Measurements from ENCODE around the gene NAALADL2.
A peak's percentile ranks its signal among the peaks of the same experiment; 100 is the strongest.
"Not testable (repeated sequence)": the region's sequence is repeated elsewhere in the genome, so short reads cannot be mapped to it uniquely, and the experiment has no call there.

NAALADL2 gene

DNA sequence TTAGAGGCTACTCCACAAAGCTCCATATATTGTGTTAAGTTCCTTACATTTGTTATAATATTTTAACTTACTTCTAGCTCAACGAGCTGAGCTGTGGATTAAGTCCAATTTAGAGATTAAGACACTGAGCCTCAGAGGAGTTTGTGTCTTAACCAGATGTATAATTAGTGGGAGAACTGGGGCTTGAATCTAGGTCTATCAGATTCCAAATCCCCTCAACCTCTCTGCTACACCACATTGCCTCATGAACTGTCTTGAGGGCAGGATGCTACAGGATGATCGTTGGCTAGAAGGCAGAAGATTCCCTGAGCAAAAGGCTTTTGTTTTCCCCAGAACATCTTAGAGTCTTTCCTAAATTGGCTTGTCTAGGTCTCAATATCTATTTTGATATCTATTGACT is 890.8 kb downstream of the NAALADL2 start:
- DNase-seq (ENCODE audit: low read depth), result no peak

DNA sequence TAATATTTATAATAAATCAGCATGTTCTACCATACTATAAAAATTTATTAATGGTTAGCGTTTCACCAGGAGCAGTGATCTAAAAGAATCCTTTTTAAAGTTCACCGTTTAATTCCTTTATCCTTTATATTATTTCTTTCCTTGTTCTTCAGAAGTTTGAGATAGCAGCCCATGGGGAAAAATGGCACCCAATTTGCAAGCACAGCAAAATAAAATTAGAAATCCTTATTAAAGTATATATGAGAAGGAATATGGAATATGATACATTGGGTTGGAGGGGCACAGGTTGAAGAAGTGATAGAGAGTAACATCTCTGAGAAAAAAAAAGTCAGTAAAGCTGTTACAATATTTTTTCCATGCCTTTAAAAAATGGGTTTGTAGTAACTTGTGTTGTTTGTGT is 892.0 kb downstream of the NAALADL2 start:
- no peak for DNase-seq (ENCODE audit: low read depth)

DNA sequence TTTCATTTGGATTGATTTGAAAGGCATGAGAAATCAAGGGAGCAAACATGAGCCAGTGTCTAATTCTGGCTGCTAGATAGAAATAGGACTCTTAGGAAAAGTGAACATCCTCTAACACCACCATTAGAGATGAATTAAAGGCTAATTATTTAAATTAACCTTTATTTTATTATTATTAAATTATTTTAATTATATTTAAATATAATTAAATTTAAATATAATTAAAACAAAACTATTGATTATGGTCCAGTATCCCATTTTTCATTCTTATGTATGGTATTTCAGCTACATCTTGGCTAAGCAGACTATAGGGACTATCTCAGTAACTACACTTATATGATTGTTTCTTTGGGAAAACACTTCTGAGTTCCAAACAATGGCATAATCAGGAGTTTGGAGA is 904.8 kb downstream of the NAALADL2 start:
- no peak for DNase-seq (ENCODE audit: low read depth)

DNA sequence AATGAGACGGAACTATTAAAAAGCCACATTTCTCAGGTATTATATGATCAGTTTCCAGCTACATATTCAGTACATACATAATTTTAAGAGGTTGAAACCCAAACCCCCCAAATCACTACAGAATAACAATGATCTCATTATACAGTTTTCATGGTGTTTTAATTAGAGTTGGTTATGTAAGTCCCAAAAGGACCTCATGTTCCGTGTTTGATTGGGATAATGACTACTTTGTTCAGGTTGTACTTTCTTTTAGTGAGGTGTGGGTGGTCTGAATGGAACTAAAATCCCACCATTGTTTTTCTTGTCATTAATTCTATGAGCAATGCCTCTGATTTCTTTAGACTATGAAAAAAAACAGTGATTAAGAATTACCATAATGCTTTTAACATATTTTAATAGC is 905.6 kb downstream of the NAALADL2 start:
- DNase-seq (ENCODE audit: low read depth), result no peak

DNA sequence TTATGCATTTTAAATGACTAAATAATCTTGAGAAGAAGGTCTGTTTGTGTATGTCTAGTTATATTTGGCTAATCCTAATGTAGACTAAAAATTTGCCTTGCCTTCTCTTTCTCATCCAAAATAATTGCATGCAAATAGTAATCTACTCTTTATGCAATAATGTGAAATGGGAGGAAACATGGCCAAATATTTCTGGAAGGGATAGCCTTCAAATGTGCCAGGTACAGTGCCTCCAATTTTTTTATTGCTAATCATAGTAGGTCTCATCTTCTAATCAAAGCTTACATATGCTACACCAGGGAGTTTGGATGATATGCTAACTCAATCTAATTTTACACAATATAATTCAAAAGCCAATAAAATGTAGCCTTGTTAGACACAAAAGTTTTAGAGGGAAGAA is 911.3 kb downstream of the NAALADL2 start:
- DNase-seq (ENCODE audit: low read depth), result no peak

DNA sequence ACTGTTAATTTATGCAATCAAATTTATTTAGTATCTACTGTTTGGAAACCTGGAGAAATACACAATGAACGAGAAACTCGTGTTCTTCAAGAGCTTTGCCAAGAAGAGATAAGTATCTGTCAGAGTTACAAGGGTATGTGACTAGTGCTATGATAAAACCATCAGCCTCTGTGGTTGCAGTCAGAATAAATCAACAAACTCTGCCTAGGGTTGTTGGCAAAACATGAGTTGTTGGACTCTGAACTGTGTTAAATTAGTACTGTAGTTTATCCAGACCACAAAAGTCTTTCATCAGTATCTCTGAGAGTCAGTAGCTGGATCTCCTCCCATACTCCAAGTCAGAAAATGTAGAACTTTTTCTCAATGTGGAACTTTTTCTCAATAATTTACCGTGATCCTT is 918.4 kb downstream of the NAALADL2 start:
- DNase-seq (ENCODE audit: low read depth), result peak; percentile 84

DNA sequence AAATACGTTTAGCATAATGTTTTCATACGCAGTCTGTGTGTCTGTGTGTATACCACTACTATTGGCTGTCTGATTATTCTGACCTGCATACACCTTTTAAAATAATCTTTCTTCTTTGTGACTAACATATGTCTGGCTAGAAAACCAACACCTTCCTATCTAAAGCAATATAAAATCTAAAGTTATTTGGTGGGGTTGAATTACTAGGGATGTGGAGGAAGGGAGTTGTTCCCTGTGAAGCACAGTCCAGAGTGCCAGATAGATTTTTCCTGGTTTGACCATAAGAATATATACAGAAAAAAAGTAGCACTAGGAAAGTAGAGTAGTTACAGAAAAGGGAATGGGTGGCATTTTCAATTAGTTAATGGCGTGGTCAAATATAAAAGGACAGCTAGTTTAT is 918.8 kb downstream of the NAALADL2 start:
- DNase-seq (ENCODE audit: low read depth), result no peak

DNA sequence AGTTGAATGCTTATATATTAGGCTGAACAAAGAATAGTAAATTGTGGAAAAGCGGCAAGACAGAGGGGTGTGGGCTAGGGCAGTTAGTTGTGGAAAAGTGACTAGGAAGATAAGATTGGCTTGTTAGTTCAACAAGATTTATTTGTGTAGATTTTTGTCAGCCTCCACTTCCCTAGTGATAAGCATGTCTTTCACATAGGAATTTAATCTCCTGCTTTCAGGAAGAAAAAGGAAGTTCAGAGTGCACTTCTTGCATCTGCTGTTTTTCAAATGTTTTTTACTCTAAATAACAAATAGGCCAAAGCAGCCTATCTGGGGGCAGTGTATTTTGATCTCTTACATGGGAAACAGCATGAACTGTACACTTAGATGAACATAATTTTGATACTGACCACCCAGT is 919.9 kb downstream of the NAALADL2 start:
- no peak for DNase-seq (ENCODE audit: low read depth)

DNA sequence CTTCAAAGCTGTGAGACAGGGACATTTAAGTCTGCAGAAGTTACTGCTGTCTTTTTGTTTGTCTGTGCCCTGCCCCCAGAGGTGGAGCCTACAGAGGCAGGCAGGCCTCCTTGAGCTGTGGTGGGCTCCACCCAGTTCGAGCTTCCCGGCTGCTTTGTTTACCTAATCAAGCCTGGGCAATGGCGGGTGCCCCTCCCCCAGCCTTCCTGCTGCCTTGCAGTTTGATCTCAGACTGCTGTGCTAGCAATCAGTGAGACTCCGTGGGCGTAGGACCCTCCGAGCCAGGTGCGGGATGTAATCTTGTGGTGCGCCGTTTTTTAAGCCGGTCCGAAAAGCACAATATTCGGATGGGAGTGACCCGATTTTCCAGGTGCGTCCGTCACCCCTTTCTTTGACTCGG is 928.0 kb downstream of the NAALADL2 start:
- DNase-seq (ENCODE audit: low read depth), result not testable (repeated sequence)

DNA sequence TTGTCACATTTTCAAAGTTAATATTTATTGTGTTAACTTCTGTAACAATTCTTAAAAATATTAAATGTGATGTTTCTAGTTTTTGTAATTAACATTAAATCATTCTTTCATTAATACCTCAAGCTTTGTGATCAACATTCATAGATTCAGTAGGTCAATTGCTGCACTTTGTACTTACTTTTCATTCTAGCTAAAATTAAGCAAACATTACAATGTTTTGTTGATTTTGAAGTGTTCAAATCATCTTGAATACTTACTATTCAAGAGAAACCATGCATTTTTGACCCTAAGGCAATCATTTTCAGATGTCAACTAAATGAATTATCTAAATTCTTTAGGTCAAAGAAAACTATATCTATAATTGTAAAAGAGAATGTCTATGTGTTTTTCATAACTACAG is 933.1 kb downstream of the NAALADL2 start:
- no peak for DNase-seq (ENCODE audit: low read depth)

DNA sequence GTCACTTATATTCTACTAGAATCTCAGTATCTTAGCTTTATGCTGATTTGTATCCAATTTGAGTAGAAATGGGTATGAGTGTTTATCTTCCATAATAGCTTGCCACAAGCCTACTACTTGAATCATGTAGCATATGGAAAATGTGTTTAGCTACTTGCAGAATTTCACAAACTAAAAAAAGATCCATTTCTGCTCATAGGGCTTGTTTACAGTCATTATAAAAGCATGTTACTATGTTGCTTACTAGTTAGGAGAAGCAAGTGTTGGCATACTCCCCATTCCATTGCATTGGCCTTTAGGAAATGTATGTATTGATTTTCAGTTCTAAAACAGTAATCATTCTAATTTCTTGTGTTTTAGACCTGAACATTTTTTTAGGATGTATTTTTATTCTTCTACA is 939.2 kb downstream of the NAALADL2 start:
- no peak for DNase-seq (ENCODE audit: low read depth)

DNA sequence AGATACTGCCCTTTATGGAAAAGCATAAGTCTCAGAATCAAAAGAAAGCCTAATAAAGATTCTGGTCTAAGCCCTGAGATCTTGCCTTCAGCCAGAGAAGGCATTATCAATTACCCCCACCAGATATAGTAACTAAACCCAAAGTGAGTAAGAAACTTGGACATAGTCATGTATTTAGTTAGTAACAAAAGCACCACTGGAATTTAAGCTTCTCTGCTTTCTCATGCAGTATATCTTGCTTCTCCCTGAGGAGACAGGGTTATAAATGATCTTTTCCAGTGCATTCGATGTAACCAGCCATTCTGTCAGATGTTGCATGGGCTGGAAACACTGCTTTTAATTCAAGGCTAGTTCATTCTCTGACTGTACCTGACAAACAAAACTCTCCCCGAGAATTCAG is 946.7 kb downstream of the NAALADL2 start:
- DNase-seq (ENCODE audit: low read depth), result no peak

DNA sequence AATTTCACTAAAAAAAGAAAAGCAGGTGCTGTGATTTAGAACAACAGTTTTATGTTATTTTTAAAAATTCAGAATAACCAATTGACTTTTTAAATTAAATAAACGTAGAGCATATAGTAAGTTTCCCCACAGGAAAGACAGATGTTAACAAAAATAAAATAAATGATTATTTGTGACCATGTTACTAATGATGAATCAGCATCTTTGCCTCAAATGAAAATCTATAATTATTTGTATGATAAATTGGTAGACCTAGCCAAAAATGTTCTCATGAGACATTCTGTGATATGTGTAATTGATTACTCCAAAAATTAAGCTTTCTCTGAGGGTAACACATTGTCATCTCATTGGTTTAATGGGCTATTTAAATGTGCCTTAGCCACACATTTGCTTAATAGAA is 948.0 kb downstream of the NAALADL2 start:
- no peak for DNase-seq (ENCODE audit: low read depth)

DNA sequence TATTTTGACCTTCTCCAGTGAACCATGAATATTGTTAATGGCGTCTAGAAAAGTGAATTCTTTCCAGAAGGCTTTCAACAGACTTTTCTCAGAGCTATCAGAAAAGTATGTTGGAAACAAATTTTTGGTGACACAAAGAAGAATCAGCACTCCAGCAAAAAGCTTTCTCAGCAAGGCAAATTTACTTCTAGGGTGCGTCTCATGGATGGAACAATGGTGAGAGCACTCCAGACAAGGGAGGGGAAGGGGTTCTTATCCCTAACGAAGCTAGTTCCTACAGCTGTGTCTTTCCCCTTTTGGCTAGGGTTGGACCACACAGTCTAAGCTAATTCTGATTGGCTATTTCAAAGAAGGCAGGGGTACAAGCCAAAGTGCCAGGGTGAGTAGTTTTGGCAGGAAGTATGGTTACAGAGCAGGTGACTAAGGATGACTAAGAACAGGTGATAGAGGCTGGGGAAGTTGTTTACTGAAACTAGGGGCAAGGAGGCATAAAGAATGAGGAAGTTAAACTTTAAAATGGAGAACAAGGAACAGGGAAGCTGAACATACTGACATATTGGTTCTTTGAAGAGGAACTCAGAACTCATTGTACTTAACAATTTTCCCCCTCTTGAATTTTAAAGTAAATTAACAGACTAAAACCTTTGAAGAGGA is 959.8 kb downstream of the NAALADL2 start:
- peak; percentile 3 for DNase-seq (ENCODE audit: low read depth)

DNA sequence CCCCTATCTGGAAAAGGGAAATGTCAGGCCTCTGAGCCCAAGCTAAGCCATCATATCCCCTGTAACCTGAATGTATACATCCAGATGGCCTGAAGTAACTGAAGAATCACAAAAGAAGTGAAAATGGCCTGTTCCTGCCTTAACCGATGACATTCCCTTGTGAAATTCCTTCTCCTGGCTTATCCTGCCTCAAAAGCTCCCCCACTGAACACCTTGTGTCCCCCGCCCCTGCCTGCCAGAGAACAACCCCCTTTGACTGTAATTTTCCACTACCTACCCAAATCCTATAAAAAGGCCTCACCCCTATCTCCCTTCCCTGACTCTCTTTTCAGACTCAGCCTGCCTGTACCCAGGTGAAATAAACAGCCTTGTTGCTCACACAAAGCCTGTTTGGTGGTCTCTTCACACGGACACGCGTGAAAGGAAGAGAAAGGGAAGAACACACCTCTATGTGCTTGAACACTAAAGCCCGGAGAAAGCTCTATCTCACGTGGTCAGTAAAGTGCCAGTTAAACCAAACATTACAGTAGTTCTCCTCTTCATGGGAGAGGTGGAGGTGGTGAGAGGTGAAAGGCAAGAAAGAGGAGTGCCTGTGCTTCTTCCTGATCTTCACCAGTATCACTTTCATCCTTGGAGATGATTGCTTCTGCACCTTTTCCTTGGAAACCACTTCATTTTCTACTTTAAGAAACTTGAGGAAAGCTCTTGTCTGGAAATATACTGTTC is 963.8 kb downstream of the NAALADL2 start:
- DNase-seq (ENCODE audit: low read depth), result not testable (repeated sequence)

DNA sequence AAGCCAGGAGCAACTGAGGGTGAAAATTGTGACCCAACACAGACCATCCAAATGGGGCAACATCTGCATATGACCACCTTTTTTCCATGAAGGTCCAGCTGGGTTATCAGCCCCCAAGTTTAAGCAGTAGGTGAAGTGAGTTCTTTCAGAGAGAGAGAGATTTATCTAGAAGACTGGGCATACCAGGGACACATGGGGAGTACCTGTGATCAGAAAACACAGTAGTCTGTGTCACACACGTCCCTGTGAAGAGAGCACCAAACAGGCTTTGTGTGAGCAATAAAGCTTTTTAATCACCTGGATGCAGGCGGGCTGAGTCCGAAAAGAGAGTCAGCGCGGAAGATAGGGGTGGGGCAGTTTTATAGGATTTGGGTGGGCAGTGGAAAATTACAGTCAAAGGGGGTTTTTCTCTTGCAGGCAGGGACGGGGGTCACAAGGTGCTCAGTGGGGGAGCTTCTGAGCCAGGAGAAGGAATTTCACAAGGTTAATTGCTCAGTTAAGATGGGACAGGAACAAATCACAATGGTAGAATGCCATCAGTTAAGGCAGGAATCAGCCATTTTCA is 966.0 kb downstream of the NAALADL2 start:
- not testable (repeated sequence) for DNase-seq (ENCODE audit: low read depth)

DNA sequence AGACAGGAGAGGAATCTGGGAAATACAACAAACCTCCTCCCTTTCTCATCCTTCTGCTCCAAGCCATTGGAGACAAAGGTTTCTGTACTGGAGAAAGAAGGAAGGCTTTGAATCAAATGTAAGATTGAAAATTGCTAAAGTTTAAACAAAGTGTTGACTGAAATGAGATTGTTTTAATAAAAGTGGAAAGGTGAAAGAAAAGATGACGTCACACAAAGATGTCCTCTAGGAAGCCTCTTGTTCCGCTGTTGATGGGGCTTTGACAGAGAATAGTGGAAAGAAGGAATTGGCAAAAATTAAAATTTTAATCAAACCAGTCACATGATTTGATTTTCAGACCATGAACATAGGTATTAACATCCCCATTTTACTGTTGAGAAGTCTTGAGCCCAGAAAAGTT is 967.6 kb downstream of the NAALADL2 start:
- no peak for DNase-seq (ENCODE audit: low read depth)

DNA sequence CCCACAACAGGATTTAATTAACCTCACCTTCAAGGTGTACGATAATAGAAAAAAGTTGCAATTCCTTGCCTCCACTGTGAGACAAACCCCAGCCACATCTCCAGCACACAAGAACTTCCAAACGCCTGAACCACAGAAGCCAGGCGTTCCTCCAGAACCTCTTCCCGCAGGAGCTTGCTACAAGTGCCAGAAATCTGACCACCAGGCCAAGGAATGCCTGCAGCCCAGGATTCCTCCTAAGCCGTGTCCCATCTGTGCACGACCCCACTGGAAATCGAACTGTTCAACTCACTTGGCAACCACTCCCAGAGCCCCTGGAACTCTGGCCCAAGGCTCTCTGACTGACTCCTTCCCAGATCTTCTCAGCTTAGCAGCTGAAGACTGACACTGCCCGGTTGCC is 970.7 kb downstream of the NAALADL2 start:
- DNase-seq (ENCODE audit: low read depth), result not testable (repeated sequence)

DNA sequence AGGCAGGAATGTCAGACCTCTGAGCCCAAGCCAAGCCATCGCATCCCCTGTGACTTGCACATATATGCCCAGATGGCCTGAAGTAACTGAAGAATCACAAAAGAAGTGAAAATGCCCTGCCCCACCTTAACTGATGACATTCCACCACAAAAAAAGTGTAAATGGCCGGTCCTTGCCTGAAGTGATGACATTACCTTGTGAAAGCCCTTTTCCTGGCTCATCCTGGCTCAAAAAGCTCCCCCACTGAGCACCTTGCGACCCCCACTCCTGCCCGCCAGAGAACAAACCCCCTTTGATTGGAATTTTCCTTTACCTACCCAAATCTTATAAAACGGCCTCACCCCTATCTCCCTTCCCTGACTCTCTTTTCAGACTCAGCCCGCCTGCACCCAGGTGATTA is 976.6 kb downstream of the NAALADL2 start:
- DNase-seq (ENCODE audit: low read depth), result not testable (repeated sequence)

DNA sequence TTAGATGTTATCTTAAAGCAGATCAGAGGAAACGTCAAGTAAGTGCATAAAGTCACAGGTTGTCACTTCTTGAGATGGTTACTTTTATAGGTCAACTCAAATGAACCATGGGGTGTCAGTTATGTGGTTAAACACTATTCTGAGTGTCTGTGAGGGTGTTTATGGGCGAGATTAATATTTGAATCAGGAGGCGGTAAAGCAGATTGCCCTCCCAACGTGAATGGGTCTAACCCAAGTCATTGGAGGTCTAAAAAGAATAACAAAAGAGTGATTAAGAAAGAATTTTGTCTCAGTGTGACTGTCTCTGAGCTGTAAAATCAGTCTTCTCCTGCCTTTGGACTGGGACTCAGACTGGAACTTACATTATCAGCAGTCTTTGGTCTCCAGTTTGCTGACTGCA is 977.5 kb downstream of the NAALADL2 start:
- DNase-seq (ENCODE audit: low read depth), result no peak

DNA sequence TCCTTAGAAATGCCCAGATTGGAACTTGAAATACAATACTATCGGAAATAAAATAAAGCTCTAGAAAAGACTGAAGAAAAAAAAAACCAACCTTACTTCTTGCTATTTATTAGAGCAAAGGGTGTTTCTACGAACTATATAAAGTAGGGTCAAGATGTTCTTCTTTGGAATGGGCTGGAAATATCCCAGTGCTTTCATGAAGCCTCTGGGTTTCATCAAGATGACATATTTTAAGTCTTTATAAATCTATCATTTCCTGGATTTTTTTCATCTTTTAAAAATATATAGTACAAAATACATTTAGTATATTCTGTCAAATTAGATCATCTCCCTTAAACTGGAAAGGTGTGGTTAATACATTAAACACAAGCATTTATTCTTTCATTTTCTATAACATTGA is 978.8 kb downstream of the NAALADL2 start:
- DNase-seq (ENCODE audit: low read depth), result no peak

DNA sequence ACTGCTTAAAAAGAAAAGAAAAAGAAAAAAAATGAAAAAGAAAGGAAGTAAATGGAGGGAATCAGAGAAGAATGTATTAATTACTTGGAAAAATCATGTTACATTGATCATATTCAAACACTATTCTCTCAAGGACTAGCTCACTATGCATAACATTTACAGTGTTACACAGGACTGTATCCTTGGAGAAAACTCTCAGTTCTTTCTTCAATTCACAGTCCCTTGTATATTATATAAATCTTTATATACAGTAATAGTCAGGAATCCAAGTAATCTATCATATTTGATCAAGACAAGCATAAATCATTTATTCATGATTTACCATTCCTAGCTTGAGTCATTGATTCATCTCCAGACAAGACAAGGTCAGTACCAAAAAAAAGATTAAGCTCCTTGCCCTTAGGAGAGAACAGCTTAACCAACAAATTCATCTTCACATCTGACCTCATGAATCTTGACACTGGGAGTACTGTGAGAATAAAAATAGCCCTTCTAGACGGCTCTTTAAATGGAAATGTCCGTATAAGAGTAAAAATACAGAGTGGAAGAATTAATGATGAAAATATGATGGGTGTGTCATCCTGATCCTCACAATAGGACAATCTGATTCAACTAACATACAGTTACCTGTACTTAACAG is 980.4 kb downstream of the NAALADL2 start:
- DNase-seq (ENCODE audit: low read depth), result no peak

DNA sequence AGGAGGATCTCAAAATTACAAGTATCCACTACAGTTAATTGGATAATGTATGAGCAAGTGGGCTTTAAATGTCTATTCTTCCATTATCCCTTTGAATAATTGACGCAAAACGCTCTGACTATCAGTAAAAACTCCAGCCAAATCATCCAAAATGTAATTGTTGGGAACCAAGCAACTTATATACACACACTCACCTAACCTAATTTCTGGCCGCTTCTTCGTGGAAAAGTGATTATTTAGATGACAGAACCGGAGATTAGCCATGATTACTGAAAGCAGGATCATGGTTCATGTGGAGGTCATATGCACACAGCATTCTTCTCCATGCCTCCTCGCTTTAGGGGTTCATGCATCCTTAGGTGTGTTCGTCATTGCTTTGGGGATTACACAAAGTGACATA is 992.4 kb downstream of the NAALADL2 start:
- DNase-seq (ENCODE audit: low read depth), result no peak

Data from EH (cell line).